ENCODE data around the gene MCTP1.

- TF ChIP-seq EGR1 (IDR thresholded peaks at IDR 0.05; ENCODE audit: borderline replicate concordance in 1 of 2, low read depth in 2 of 2, low read length in 2 of 2): no peak
- TF ChIP-seq MAX (IDR thresholded peaks at IDR 0.05; ENCODE audit: low read depth, low read length): no peak
- TF ChIP-seq BMI1 (IDR thresholded peaks at IDR 0.05; ENCODE audit: borderline replicate concordance): no peak
- TF ChIP-seq CHD4 (IDR thresholded peaks at IDR 0.05): no peak
- no peak for TF ChIP-seq POLR2AphosphoS2 (IDR thresholded peaks at IDR 0.05; ENCODE audit: low read depth, low read length)
- no peak for TF ChIP-seq TCF7 (IDR thresholded peaks at IDR 0.05; ENCODE audit: borderline replicate concordance)
- no peak for TF ChIP-seq POLR2A (IDR thresholded peaks at IDR 0.05; ENCODE audit: low read depth, low read length)
- no peak for TF ChIP-seq RAD21 (IDR thresholded peaks at IDR 0.05; ENCODE audit: insufficient read depth, low read depth, low read length)
- TF ChIP-seq EZH2 (IDR thresholded peaks at IDR 0.05; ENCODE audit: borderline replicate concordance, control insufficient read depth, low read depth, low read length): no peak
- TF ChIP-seq TAF1 (IDR thresholded peaks at IDR 0.05; ENCODE audit: borderline replicate concordance, low read depth, low read length): no peak
- TF ChIP-seq SUZ12 (IDR thresholded peaks at IDR 0.05; ENCODE audit: unreplicated experiment): no peak
- TF ChIP-seq ZZZ3 (IDR thresholded peaks at IDR 0.05; ENCODE audit: control insufficient read depth, insufficient read length, low read depth): no peak
Observed at GRCh38 chr5:94820488-94820887, 464.4 kb downstream of the MCTP1 start.

Data from GM12878 (cell line).